ENCODE data around the gene SMCO2. TPM values are rescaled to one million over a fixed set of nuclear protein-coding genes. Genes with fewer than 3 reads are reported as not detected.

SMCO2 gene
- total RNA-seq, 2 donors from 2014 or later, result 0.67 TPM; not detected in 1

DNA sequence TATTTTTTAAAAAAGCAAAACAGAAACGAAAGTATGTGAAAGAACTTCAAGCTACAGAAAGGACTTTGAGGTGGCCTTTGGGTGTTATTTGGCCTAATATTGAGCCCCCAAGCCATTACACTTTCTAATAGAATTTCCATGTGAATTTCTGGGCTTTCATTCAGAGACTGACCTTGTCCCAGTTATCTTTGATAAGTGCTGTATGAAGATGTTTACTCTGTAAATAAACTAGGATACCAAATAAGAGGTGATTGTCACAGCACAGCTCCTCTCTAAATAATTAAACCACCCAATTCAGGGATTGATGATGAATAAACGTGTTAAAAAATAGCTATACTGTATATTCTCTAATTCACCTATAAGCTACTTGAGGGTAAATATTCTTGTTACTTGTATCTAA is 44.7 kb downstream of the SMCO2 start:
- intact Hi-C loops (cut with DNase I), result no loop called here
- no peak for DNase-seq (ENCODE audit: low spot score)

- intact Hi-C loops (cut with DNase I), result no loop called here
- no peak for DNase-seq (ENCODE audit: low spot score)
Observed at GRCh38 chr12:27493260-27493940, 46.9 kb downstream of the SMCO2 start.

DNA sequence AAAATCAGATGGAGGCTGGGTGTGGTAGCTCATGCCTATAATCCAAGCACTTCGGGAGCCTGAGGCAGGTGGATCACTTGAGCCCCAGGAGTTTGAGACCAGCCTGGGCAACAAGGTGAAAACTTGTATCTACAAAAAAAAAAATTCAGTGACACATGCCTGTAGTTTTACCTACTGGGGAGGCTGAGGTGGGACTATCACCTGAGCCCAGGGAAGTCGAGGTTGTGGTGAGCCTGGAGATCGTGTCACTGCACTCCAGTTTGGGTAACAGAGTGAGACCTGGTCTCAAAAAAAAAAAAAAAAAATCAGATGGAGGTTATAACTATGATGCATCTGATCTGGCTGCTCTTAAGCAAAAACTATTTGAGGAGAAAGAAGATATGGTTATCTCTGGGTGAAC is 50.9 kb downstream of the SMCO2 start:
- no peak for DNase-seq (ENCODE audit: low spot score)
- intact Hi-C loops (cut with DNase I), result no loop called here

DNA sequence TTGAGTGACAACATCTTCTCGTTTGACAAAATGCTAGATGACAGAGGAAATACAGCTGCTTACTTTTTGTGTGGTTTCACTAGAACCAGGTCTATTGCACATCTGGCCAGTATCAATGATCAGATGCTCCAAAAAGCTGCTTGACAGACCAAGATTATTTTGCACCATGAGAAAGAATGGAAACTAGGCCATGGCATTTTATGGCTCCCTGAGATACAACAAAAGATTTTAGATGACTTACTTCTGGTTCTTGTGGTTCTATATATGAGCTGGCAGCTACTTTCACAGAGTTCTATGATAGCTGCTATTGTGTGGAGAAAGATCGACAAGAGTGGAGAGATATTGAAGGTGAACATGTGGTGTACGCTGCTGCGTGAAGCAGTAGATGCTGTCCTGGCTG is 51.6 kb downstream of the SMCO2 start:
- DNase-seq (ENCODE audit: low spot score), result no peak
- intact Hi-C loops (cut with DNase I), result no loop called here

- intact Hi-C loops (cut with DNase I), result no loop called here
- no peak for DNase-seq (ENCODE audit: low spot score)
Observed at GRCh38 chr12:27498761-27499160, 52.2 kb downstream of the SMCO2 start.

- intact Hi-C loops (cut with DNase I), result no loop called here
Observed at GRCh38 chr12:27499377-27499776, 52.8 kb downstream of the SMCO2 start.

DNA sequence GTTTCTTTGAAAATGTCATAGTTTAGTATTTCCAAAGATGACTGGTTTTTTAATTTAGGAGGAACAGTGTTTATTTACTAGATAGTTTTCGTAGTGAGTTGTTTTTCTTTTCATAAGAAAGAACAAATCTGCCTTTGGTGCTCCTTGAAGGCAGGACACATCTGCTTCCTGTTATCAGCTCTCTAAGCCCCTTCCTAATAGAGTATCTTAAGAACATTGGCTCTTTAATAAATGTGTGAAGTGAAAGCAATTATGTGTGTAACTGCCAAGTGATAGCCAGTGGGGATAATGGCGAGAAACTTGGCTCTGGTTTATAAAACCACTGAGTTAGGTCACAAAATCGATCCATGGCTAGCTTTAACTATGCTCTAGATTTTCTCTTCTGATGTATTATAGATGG is 54.0 kb downstream of the SMCO2 start:
- intact Hi-C loops (cut with DNase I), result no loop called here
- no peak for DNase-seq (ENCODE audit: low spot score)

More at GRCh38 chr12:27499377-27499776, 52.8 kb downstream of the SMCO2 start:
- DNase-seq (ENCODE audit: low spot score), result no peak

DNA sequence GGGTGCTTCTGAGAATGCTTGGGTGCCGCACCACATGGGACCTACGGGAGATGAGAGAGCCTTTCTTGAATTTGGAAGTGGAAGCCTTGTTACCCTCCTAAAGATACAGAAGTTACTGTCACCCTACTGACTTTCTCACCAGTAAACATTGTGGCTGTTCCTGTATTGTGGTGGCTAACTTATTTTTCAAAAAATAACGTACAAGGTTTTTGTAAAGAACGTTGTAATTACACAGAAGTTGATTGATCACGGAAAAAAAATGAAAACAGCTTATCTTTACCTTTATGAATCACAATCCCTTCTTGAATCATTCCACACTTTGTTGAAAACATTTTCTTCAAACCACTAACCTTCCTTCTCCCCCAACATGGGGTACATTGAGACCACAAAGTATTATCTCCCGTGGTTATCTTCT is 55.5 kb downstream of the SMCO2 start:
- intact Hi-C loops (cut with DNase I), result no loop called here
- no peak for DNase-seq (ENCODE audit: low spot score)

DNA sequence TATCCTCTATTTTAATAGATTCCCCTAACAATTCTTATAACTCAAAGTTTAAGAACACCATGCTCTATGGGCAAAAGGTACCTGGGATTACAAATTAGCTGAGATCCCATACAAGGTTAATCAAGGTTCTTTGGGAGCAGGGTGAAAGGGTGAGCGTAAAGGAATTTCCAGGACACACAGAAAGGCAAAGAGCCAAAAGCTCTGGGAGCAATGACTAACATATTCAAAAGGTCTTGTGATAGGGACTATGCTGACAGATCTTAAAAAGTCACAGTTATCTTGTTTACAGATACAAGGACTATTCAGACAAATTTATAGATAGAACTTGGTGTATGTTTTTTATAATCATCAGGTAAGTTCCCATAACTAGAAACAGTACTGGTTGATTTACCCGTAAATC is 58.0 kb downstream of the SMCO2 start:
- DNase-seq (ENCODE audit: low spot score), result no peak
- intact Hi-C loops (cut with DNase I), result no loop called here

- intact Hi-C loops (cut with DNase I), result no loop called here
Observed at GRCh38 chr12:27505109-27505508, 58.6 kb downstream of the SMCO2 start.

DNA sequence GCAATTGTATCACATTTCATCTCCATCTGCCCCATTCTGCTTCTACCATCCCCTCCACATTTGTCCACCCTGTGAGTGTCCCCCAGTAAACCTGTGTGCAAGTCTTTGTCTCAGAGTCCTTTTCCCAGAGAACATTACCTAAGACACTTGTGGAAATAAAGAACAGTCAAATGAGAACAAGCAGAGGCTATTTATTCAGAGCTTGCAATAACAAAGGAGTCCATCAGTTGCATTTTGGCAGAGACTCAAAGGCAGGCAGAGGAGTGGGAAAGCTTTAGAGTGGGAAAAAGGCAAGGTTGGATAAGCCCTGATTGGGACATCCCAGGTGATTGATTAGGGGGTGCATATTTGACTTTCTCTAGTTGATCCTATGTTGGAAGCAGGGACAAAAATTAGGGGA is 59.2 kb downstream of the SMCO2 start:
- DNase-seq (ENCODE audit: low spot score), result no peak
- intact Hi-C loops (cut with DNase I), result no loop called here

More at GRCh38 chr12:27505109-27505508, 58.6 kb downstream of the SMCO2 start:
- DNase-seq (ENCODE audit: low spot score), result no peak

DNA sequence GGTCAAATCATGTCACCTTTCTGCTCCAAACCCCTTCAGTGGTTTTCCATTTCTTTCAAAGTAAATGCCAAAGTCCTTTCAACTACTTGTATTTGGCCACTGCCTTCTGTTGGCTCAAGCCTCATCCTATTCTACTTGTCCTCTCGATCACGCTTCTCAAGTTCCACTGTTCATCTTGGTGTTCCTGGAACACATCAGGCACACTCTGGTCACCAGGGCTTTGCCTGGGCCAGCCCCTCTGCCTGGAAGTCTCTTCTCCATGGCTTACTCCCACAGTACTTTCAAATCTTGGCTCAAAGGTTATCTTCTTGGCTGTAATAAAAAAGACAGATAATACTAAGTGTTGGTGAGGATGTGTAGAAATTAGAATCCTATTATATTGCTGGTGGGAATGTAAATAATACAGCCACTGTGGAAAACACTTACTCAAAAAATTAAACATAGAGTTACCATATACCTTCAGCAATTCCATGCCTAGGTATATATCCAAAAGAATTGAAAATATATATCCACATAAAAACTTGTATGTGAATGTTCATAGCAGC is 60.2 kb downstream of the SMCO2 start:
- DNase-seq (ENCODE audit: low spot score), result no peak
- intact Hi-C loops (cut with DNase I), result no loop called here

DNA sequence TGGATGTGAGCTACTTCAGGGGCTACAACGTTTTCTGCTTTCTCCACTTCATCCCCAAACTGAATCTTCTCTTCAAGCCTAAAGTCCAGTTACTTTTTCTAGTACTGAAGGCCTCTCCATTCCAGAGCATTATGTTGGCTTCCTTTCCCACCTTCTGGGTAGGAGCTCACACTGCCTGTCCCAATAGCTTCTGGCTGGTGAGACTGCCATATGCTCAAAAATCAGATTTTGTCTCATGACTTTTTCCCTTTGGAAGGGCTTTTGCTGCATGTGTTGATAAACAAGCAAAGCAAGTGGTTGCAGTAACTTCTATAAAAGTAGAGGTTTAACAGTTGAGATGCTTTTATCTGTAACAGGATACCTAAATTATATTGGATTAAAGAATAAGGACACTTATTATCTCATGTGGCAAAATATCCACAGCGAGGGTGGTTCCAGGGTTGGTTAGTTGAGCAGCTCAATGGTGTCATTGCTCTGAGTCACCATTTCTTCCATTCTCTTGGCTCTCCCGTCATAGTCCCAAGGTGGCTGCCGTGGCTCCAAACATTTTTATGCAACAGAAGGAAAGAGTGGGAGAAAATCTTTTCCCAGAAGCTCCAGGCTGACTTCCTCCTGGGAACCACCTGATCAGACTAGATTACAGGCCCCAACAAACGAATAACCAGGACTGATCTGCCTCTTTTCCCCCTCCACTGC is 62.3 kb downstream of the SMCO2 start:
- intact Hi-C loops (cut with DNase I), result no loop called here

DNA sequence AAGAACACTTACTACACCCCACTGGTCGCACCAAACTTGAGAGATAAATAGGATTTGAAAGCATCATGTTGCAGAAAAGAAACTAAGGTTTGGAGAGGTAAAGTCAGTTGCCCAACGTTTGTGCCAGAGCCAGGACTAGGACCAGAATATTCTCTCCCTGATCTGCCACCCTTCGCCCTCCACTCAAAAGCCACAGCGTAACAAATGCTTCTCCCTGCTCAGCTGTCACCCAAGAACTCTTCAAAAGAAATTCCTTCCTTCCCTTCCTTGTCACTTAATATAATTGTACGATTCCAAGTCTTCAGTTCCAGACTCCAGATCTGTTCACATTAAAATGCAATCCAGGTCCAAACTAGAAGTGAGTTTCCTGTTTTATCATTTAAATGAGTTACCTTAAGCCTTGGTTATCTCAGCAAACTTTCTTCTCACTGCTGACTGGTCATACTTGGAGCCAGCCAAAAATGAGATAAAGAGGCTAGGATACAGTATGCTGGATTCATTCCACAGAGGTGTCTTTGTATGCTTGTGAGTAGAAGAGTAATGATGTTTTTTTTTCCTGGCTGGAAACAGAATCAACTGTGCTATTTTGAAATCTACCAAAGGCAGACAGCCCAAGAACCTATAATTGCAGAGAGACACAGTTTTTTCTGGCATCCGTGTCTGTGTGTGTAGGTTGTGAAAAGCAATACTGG is 64.6 kb downstream of the SMCO2 start:
- intact Hi-C loops (cut with DNase I), result no loop called here

More for the DNA sequence above, 62.3 kb downstream of the SMCO2 start:
- DNase-seq (ENCODE audit: low spot score), result no peak

GRCh38 chr12:27511723-27512045 is 65.1 kb downstream of the SMCO2 start:
- DNase-seq (ENCODE audit: low spot score), result no peak
- intact Hi-C loops (cut with DNase I), result no loop called here

More for the DNA sequence above, 64.6 kb downstream of the SMCO2 start:
- no peak for DNase-seq (ENCODE audit: low spot score)

DNA sequence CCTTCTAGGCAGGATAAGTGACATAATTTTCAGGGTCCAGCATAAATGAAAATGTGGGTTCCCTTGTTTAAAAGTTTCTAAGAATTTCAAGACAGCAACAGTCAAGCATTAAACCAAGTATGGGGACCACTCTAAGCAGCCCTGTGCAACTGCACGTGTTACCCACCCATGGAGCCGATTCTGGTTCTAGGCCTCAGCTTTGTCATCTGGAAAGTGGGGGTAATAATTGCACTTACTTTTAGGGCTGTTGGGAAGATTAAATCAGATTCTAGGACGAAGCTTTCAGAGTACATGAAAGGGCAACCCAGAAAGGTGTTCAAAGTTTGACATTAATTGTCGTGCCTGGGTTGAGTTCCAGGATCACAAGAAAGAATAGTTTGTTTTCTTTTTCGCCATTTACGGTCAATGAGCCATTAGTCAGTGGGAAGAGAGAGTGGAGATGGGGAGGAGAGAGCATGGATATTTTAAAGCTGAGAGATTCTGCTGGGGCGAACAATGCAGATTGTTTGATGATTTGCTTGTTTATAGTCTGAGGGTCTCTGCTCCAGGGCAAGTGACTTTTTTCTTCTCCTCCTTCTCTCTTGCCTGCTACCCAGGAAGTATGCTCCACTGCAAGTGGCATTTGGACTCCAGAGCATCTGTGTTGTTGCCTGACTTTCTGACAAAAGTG is 66.8 kb downstream of the SMCO2 start:
- no peak for DNase-seq (ENCODE audit: low spot score)
- intact Hi-C loops (cut with DNase I), result no loop called here

GRCh38 chr12:27515671-27516070 is 69.1 kb downstream of the SMCO2 start:
- DNase-seq (ENCODE audit: low spot score), result no peak
- intact Hi-C loops (cut with DNase I), result no loop called here

- DNase-seq (ENCODE audit: low spot score), result no peak
- intact Hi-C loops (cut with DNase I), result no loop called here
Observed at GRCh38 chr12:27516625-27517024, 70.1 kb downstream of the SMCO2 start.

DNA sequence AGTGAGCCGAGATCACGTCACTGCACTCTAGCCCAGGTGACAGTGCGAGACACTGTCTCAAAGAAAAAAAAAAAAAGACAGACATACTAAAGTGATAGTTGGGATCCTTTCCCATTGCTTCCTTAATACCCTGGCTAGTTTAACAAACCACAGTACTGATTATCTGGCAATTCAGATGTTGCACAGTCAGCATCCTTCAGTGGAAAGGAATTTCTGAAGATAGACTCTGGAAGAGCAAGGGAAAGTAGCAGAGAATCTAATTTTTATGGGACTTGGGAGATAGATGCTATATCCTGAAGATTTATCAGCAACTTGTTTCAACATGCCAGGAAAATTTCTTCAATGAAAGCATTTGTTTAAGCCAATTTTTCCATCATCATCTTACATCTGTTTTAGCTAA is 71.0 kb downstream of the SMCO2 start:
- intact Hi-C loops (cut with DNase I), result no loop called here
- DNase-seq (ENCODE audit: low spot score), result no peak
